Activated CD4-positive, alpha-beta T cell treated with anti-CD3 and anti-CD28 coated beads, Interleukin-2, amount 50 U/mL, for 16 hours (primary cell): ENCODE data around the gene FCHSD1.
"Not testable (repeated sequence)": the region's sequence is repeated elsewhere in the genome, so short reads cannot be mapped to it uniquely, and the experiment has no call there.

Experiments used
- DNase-seq: peaks from one replicate; pipeline ENCODE4 v3.0.0-alpha.2; 2020

FCHSD1 gene

GRCh38 chr5:141615991-141616720 lies 35.1 kb downstream of the FCHSD1 start:
- DNase-seq: no peak

- DNase-seq: no peak
Observed at GRCh38 chr5:141613344-141613743, 37.9 kb downstream of the FCHSD1 start.

- no peak for DNase-seq
Observed at GRCh38 chr5:141611289-141611688, 39.9 kb downstream of the FCHSD1 start.

- DNase-seq: not testable (repeated sequence)
Observed at GRCh38 chr5:141609921-141610320, 41.3 kb downstream of the FCHSD1 start.

GRCh38 chr5:141609044-141609443 lies 42.2 kb downstream of the FCHSD1 start:
- no peak for DNase-seq

GRCh38 chr5:141608557-141608956 lies 42.7 kb downstream of the FCHSD1 start:
- no peak for DNase-seq

- no peak for DNase-seq
Observed at GRCh38 chr5:141608046-141608445, 43.2 kb downstream of the FCHSD1 start.

- DNase-seq: peak; percentile 93
Observed at GRCh38 chr5:141605523-141606277, 45.5 kb downstream of the FCHSD1 start.

GRCh38 chr5:141603923-141604717 lies 47.1 kb downstream of the FCHSD1 start:
- DNase-seq: peak; percentile 51

- DNase-seq: no peak
Observed at GRCh38 chr5:141602606-141603005, 48.6 kb downstream of the FCHSD1 start.

GRCh38 chr5:141598391-141599345 lies 52.5 kb downstream of the FCHSD1 start:
- no peak for DNase-seq

- no peak for DNase-seq
Observed at GRCh38 chr5:141597814-141598213, 53.4 kb downstream of the FCHSD1 start.

GRCh38 chr5:141597394-141597793 lies 53.8 kb downstream of the FCHSD1 start:
- no peak for DNase-seq

- DNase-seq: no peak
Observed at GRCh38 chr5:141596867-141597266, 54.4 kb downstream of the FCHSD1 start.

GRCh38 chr5:141590127-141590526 lies 61.1 kb downstream of the FCHSD1 start:
- no peak for DNase-seq
